ENCODE results near the gene RIC8A. TPM values are rescaled to one million over a fixed set of nuclear protein-coding genes. Genes with fewer than 3 reads are reported as not detected.

Gene RIC8A
- total RNA-seq, 1 donor from 2014 or later = 135 TPM

Other genes with a start within 250 kb of the RIC8A start
- gene SCGB1C1, start 14.6 kb upstream of the RIC8A start, total RNA-seq = not detected
- gene BET1L, start 309 bp upstream of the RIC8A start, total RNA-seq = 5.3 TPM
- 12.6 TPM for gene SIRT3, start 28.6 kb downstream of the RIC8A start, total RNA-seq
- 102 TPM for gene PSMD13, start 29.3 kb downstream of the RIC8A start, total RNA-seq
- gene NLRP6, start 70.7 kb downstream of the RIC8A start, total RNA-seq = not detected
- 0.41 TPM for gene PGGHG, start 81.4 kb downstream of the RIC8A start, total RNA-seq
- gene IFITM5, start 91.8 kb downstream of the RIC8A start, total RNA-seq = not detected
- gene IFITM2, start 100.1 kb downstream of the RIC8A start, total RNA-seq = 5.3 TPM
- 6.9 TPM for gene IFITM1, start 106.3 kb downstream of the RIC8A start, total RNA-seq
- gene IFITM3, start 113.2 kb downstream of the RIC8A start, total RNA-seq = 1.6 TPM
- 88.9 TPM for gene B4GALNT4, start 161.8 kb downstream of the RIC8A start, total RNA-seq
- gene PKP3, start 186.5 kb downstream of the RIC8A start, total RNA-seq = not detected
- 7.3 TPM for gene SIGIRR, start 207.3 kb downstream of the RIC8A start, total RNA-seq
- not detected for gene ANO9, start 234.3 kb downstream of the RIC8A start, total RNA-seq
- 21.6 TPM for gene PTDSS2, start 242.6 kb downstream of the RIC8A start, total RNA-seq